Epidermal melanocyte (primary cell): Measurements from ENCODE around the gene SAPCD2.

Experiments
- DNase-seq: peaks from one replicate; pipeline ENCODE4 v3.0.0; 2011; ENCODE audit warnings: low spot score; ENCODE audit not compliant: insufficient read length

SAPCD2 gene

DNA sequence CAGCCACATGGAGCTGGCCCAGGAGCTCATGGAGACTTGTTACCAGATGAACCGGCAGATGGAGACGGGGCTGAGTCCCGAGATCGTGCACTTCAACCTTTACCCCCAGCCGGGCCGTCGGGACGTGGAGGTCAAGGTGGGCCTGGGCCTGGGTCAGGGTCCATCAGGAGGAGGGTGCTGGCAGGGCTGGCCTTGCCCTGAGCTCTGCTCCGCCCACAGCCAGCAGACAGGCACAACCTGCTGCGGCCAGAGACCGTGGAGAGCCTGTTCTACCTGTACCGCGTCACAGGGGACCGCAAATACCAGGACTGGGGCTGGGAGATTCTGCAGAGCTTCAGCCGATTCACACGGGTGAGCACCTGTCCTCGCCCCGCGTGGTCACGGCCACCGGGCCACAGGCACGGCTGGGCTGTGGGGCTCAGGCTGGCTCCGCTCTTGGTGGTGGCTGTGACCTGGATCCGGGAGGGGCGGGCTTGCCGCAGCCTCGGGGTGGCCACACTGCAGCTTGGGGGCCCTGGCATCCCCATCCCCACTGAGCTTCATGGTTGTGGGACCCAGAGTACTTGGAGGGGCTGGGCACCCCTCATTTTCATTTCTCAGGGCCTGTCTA is 37.1 kb upstream of the SAPCD2 start:
- no peak for DNase-seq

DNA sequence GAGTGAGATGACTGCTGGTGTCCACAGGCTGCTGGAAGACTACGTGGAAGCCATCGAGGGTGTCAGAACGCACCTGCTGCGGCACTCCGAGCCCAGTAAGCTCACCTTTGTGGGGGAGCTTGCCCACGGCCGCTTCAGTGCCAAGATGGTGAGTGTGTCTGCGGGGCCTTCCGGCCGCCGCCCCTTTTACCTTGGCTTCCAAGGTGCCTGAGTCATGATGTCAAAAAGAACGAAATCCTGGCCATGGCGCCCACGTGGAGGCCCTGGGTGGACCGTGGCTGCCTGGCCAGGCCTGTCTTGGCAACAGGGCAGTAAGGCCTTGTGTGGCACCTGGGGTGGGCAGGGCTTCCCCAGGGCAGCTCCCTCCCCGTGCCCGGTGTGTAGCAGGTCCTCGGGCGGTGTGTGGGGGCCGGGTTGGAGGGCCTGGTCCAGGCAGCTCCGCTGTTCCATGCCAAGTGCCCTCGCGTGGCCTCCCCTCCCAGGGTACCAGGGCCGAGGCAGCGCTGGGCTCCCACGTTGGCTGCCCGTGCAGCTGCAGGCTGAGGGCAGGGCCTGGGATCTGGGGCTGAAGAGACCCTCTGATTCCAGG is 36.4 kb upstream of the SAPCD2 start:
- DNase-seq = no peak

- no peak for DNase-seq
Measured at GRCh38 chr9:137105814-137106661, 35.7 kb upstream of the SAPCD2 start.

GRCh38 chr9:137103206-137103999 is 33.0 kb upstream of the SAPCD2 start:
- no peak for DNase-seq

DNA sequence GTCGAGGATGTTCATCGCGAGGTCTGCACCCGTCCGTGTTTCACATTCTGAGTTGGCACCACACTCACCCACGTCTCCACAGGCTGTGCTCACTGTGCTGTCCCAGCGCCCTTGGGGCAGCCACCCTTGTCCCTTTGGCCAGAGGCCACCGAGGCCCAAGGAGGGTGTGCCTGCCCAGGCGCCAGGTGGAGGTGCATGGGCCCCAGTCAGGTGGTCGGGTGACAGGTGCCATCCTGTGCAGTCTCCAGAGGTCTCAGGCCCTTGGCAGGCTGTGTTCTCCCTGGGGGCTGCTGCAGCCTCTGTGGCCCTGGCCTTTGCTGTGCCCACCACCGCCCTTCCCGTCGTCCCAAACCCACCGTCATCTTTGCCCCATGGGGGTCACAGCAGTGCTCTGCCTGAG is 28.9 kb upstream of the SAPCD2 start:
- DNase-seq = no peak

- no peak for DNase-seq
Measured at GRCh38 chr9:137097761-137098462, 27.6 kb upstream of the SAPCD2 start.

DNA sequence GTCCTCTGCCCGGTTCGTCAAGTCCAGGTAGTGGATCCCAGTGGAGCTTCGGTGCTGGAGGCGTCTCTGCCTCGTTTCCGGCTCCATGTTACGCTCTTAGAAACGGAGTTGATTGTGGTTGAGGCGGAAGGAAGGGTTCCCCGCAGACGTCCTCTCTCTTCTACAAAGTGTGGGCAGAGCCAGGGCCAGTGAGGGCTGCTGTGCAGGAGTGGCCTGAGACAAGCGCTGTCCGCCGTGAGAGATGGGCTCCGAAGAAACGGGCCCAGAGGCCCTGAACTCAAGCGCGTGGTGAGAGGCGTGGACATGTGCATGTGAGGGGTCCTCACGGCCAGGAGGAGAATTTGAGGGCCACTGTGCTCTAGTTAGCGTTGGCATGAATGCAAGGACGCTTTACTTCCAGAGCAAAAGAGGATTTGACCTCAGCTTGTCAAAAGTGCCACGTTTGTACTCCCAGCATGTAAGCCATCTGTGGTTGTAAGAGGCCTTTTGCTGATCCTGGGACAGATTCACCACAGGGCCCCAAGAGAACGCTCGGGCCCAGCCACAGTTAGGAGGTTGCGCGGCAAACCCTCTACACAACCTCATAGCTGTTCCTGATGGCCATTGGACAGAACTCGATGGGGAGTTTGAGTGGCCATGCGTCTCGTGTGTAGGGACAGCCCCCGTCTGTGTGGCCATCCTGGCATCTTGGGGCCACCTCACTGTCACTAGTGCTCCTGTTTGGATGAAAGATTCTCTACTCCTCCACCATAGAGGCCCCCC is 26.6 kb upstream of the SAPCD2 start:
- DNase-seq = no peak

DNA sequence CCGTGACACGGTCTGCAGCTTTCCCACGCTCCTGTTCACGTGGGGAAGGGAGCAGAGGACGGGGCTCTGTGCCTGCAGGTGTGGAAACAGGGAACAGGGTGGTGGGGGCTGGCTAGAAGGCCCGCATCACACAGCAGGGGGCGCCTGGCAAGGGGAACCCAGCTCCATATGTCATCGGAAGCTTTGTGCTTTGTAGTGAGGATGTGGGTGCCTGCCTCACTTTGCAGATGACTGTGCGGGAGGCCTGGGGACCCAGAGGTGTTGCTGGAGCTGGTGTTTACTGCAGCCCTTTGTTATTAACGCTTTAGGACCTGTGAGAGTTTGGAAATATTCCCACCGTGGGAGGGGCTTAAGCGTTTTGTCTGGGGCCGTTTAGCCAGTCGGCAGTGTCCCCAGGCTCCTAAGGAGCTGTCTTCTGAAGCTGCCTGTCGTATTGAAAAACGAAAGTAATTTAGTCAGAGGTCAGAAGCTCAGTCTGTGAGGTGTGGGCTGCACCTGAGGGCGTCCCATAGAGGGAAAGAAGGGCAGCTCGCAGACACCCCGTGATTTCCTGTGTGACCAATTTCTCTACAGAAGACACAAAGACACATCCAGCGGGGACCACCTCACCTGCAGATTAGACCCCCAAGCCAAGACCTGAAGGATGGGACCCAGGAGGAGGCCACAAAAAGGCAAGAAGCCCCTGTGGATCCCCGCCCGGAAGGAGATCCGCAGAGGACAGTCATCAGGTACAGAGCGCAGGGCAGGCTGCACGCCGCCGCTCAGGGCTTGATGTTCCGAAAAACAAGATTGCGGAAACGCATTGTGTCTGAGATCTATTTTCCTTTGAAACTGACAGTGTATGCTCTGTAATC is 25.5 kb upstream of the SAPCD2 start:
- DNase-seq = no peak

- no peak for DNase-seq
Measured at GRCh38 chr9:137089232-137089947, 19.0 kb upstream of the SAPCD2 start.

- no peak for DNase-seq
Measured at GRCh38 chr9:137088121-137088520, 17.8 kb upstream of the SAPCD2 start.

DNA sequence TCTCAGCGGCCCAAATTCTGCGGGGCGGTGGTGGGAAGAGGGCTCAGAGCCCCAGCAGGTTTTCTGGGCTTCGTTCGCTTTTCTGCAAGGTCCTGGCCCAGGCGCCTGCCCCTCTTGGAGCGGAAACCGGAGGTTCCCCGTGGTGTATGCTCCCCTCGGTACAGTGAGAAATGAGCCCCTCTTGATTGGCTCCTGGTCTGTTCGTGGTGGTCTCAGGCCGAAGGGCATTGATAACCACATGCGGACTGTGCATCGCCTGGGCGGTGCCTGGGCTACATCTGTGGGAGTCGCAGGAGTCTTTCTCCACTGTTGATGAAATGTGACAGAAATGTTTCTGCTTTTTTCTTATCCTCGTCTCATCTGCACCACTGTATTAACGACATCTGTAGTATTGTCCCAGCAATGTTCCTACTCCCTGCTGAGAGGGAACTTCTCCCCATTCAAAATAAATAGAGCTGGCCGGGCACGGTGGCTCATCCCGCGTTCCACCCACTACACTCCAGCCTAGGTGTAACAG is 17.1 kb upstream of the SAPCD2 start:
- DNase-seq = no peak

GRCh38 chr9:137086531-137087408 is 16.4 kb upstream of the SAPCD2 start, which contains the start of gene MAN1B1:
Gene MAN1B1, plus strand, starts transcription at chr9:137086985. Its CDS starts 15 bp downstream, at chr9:137087000.
- DNase-seq = peak; percentile 93

- no peak for DNase-seq
Measured at GRCh38 chr9:137085920-137086530, 15.7 kb upstream of the SAPCD2 start.

DNA sequence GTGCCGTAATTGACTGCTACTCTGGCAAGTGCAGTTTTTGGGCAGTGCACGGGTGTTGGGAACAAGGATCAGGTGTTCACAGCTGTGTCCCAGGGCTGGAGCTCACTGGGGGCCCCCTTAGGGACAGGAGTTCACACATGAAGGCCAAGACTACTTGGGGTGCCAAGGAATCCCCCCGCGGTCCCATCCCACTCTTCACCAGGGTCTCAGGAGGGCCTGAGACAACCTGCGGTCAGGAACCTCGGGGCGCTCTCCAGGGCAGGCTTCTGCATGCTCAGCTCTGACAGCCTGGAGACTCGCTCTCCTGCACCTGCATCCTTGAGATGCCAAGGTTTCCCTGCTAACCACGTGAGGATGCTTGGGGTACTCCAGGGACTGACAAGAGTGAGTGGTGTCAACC is 14.2 kb upstream of the SAPCD2 start:
- no peak for DNase-seq

GRCh38 chr9:137083394-137084004 is 13.1 kb upstream of the SAPCD2 start:
- DNase-seq = no peak

DNA sequence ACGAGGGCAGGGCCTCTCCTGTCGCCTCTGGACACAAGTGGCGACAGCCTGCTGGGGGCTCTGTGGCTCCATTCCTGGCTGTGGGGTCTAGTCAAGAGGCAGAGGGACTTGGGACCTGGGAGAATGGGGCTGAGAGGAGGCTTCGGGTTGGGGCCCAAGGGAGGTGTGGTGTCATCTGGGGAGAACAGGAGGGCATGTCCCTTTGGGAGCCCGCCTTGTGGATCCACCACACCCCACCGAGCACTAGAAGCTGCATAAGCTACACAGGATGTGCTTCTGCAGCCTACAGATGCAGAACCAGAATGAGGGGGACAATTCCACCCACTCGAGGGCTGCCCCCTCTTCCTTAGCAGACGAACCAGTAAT is 12.6 kb upstream of the SAPCD2 start:
- DNase-seq = no peak
